ENCODE results near the gene RSU1. TPM values are rescaled to one million over a fixed set of nuclear protein-coding genes. Genes with fewer than 3 reads are reported as not detected.

Gene RSU1
- total RNA-seq, 1 donor from 2014 or later = 142 TPM

- peaks cover 11% of the 10 kb centered on the region for H3K36me3 Mint-ChIP-seq (ENCODE audit: low read depth, unreplicated experiment)
- no peaks in the 10 kb centered on the region for H3K4me1 ChIP-seq (ENCODE audit: insufficient read depth, low read length)
- H3K79me2 ChIP-seq (ENCODE audit: insufficient read depth, low read length) = peaks cover 4% of the 10 kb centered on the region
- H3K27ac ChIP-seq (ENCODE audit: low read depth, low read length) = no peak overlapping the region
- H3K4me1 Mint-ChIP-seq (ENCODE audit: low read depth, unreplicated experiment) = no peaks in the 10 kb centered on the region
- FAIRE-seq = no peak
- no peak overlapping the region for H3K4me2 ChIP-seq (ENCODE audit: low read length)
- no peak overlapping the region for H3K27ac Mint-ChIP-seq (ENCODE audit: unreplicated experiment)
- H3K9me3 ChIP-seq (ENCODE audit: insufficient read depth, low read depth, low read length) = no peaks in the 10 kb centered on the region
- TF ChIP-seq EZH2 (IDR thresholded peaks at IDR 0.05; ENCODE audit: insufficient read depth, low read length) (no peak), CTCF (IDR thresholded peaks at IDR 0.05; ENCODE audit: insufficient read depth, low read depth, low read length) (no peak)
- peaks cover 2% of the 10 kb centered on the region for H3K9me3 Mint-ChIP-seq (ENCODE audit: unreplicated experiment)
- no peak overlapping the region for H3K4me3 Mint-ChIP-seq (ENCODE audit: unreplicated experiment)
- no peak overlapping the region for H3K4me3 ChIP-seq (ENCODE audit: insufficient read depth, low read depth, low read length)
- no peak overlapping the region for H2AFZ ChIP-seq (ENCODE audit: low read depth, low read length)
- H3K36me3 ChIP-seq (ENCODE audit: insufficient read depth, low read length) = no peaks in the 10 kb centered on the region
- H3K27me3 ChIP-seq (ENCODE audit: insufficient read depth, low read length) = no peaks in the 10 kb centered on the region
- no peaks in the 10 kb centered on the region for H3K27me3 Mint-ChIP-seq (ENCODE audit: low read depth, unreplicated experiment)
- DNase-seq (ENCODE audit: low read depth) = no peak
- H3K9ac ChIP-seq (ENCODE audit: low read length) = no peak overlapping the region
- peaks cover 20% of the 10 kb centered on the region for H4K20me1 ChIP-seq (ENCODE audit: insufficient read depth, low read length)
Measured at GRCh38 chr10:16742165-16742960, 74.9 kb downstream of the RSU1 start.

GRCh38 chr10:16741540-16741939 lies 75.7 kb downstream of the RSU1 start:
- Histone ChIP-seq H3K4me2 (ENCODE audit: low read length) (no peak overlapping the region), H3K36me3 (ENCODE audit: insufficient read depth, low read length) (no peaks in the 10 kb centered on the region), H3K4me3 (ENCODE audit: insufficient read depth, low read depth, low read length) (no peak overlapping the region), H3K27me3 (ENCODE audit: insufficient read depth, low read length) (no peaks in the 10 kb centered on the region), H3K4me1 (ENCODE audit: insufficient read depth, low read length) (no peaks in the 10 kb centered on the region), H3K9ac (ENCODE audit: low read length) (no peak overlapping the region), H2AFZ (ENCODE audit: low read depth, low read length) (no peak overlapping the region), H3K9me3 (ENCODE audit: insufficient read depth, low read depth, low read length) (no peaks in the 10 kb centered on the region), H3K79me2 (ENCODE audit: insufficient read depth, low read length) (peaks cover 6% of the 10 kb centered on the region), H3K27ac (ENCODE audit: low read depth, low read length) (no peak overlapping the region), H4K20me1 (ENCODE audit: insufficient read depth, low read length) (peaks cover 18% of the 10 kb centered on the region)
- Mint-ChIP-seq H3K4me3 (ENCODE audit: unreplicated experiment) (no peak overlapping the region), H3K4me1 (ENCODE audit: low read depth, unreplicated experiment) (no peaks in the 10 kb centered on the region), H3K9me3 (ENCODE audit: unreplicated experiment) (peaks cover 2% of the 10 kb centered on the region), H3K36me3 (ENCODE audit: low read depth, unreplicated experiment) (peaks cover 14% of the 10 kb centered on the region), H3K27me3 (ENCODE audit: low read depth, unreplicated experiment) (no peaks in the 10 kb centered on the region), H3K27ac (ENCODE audit: unreplicated experiment) (no peak overlapping the region)
- TF ChIP-seq CTCF (IDR thresholded peaks at IDR 0.05; ENCODE audit: insufficient read depth, low read depth, low read length) (no peak), EZH2 (IDR thresholded peaks at IDR 0.05; ENCODE audit: insufficient read depth, low read length) (no peak)
- no peak for DNase-seq (ENCODE audit: low read depth)
- FAIRE-seq = no peak

- Histone ChIP-seq H3K27ac (ENCODE audit: low read depth, low read length) (no peak overlapping the region), H3K27me3 (ENCODE audit: insufficient read depth, low read length) (no peaks in the 10 kb centered on the region), H3K4me2 (ENCODE audit: low read length) (no peak overlapping the region), H3K9me3 (ENCODE audit: insufficient read depth, low read depth, low read length) (no peaks in the 10 kb centered on the region), H3K9ac (ENCODE audit: low read length) (no peak overlapping the region), H2AFZ (ENCODE audit: low read depth, low read length) (no peak overlapping the region), H4K20me1 (ENCODE audit: insufficient read depth, low read length) (peaks cover 15% of the 10 kb centered on the region), H3K79me2 (ENCODE audit: insufficient read depth, low read length) (peaks cover 8% of the 10 kb centered on the region), H3K4me1 (ENCODE audit: insufficient read depth, low read length) (no peaks in the 10 kb centered on the region), H3K36me3 (ENCODE audit: insufficient read depth, low read length) (peaks cover 10% of the 10 kb centered on the region), H3K4me3 (ENCODE audit: insufficient read depth, low read depth, low read length) (no peak overlapping the region)
- H3K36me3 Mint-ChIP-seq (ENCODE audit: low read depth, unreplicated experiment) = peaks cover 16% of the 10 kb centered on the region
- TF ChIP-seq CTCF (IDR thresholded peaks at IDR 0.05; ENCODE audit: insufficient read depth, low read depth, low read length) (no peak), EZH2 (IDR thresholded peaks at IDR 0.05; ENCODE audit: insufficient read depth, low read length) (no peak)
- H3K9me3 Mint-ChIP-seq (ENCODE audit: unreplicated experiment) = peaks cover 2% of the 10 kb centered on the region
- FAIRE-seq (no peak), DNase-seq (ENCODE audit: low read depth) (no peak)
- H3K4me3 Mint-ChIP-seq (ENCODE audit: unreplicated experiment) = no peak overlapping the region
- no peak overlapping the region for H3K27ac Mint-ChIP-seq (ENCODE audit: unreplicated experiment)
- H3K4me1 Mint-ChIP-seq (ENCODE audit: low read depth, unreplicated experiment) = peaks cover 2% of the 10 kb centered on the region
- no peaks in the 10 kb centered on the region for H3K27me3 Mint-ChIP-seq (ENCODE audit: low read depth, unreplicated experiment)
Measured at GRCh38 chr10:16737420-16737819, 79.8 kb downstream of the RSU1 start.

All from astrocyte (in vitro differentiated cells and primary cell).